ENCODE data around the gene FAM110A.

Gene FAM110A

GRCh38 chr20:813390-813789 is 20.1 kb upstream of the FAM110A start:
- Histone ChIP-seq H3K9ac (ENCODE audit: low read length in 2 of 2) (no peak overlapping the region), H3K27me3 (ENCODE audit: control insufficient read depth in 1 of 2, insufficient read depth in 2 of 2, low read length in 2 of 2) (peaks cover 5 to 13% of the 10 kb centered on the region in 2 donors), H3K27ac (ENCODE audit: low read length) (no peak overlapping the region), H3K36me3 (ENCODE audit: control insufficient read depth in 2 of 2, insufficient read depth in 2 of 2, low read length in 2 of 2) (no peaks in the 10 kb centered on the region), H3K4me1 (ENCODE audit: control insufficient read depth, insufficient read depth, low read length) (no peaks in the 10 kb centered on the region), H3K4me3 (ENCODE audit: low read length in 2 of 2) (no peak overlapping the region), H3K9me3 (ENCODE audit: control insufficient read depth in 2 of 2, low read length in 2 of 2) (no peaks in the 10 kb centered on the region)

- H3K4me3 ChIP-seq (ENCODE audit: low read length in 2 of 2): no peak overlapping the region
- H3K4me1 ChIP-seq (ENCODE audit: control insufficient read depth, insufficient read depth, low read length): no peaks in the 10 kb centered on the region
- H3K27ac ChIP-seq (ENCODE audit: low read length): no peak overlapping the region
- no peaks in the 10 kb centered on the region for H3K9me3 ChIP-seq (ENCODE audit: control insufficient read depth in 2 of 2, low read length in 2 of 2)
- H3K9ac ChIP-seq (ENCODE audit: low read length in 2 of 2): no peak overlapping the region
- peaks cover 5 to 13% of the 10 kb centered on the region in 2 donors for H3K27me3 ChIP-seq (ENCODE audit: control insufficient read depth in 1 of 2, insufficient read depth in 2 of 2, low read length in 2 of 2)
- no peaks in the 10 kb centered on the region for H3K36me3 ChIP-seq (ENCODE audit: control insufficient read depth in 2 of 2, insufficient read depth in 2 of 2, low read length in 2 of 2)
Observed at GRCh38 chr20:815226-815625, 18.3 kb upstream of the FAM110A start.

- H3K27ac ChIP-seq (ENCODE audit: low read length): no peak overlapping the region
- peaks cover 5 to 13% of the 10 kb centered on the region in 2 donors for H3K27me3 ChIP-seq (ENCODE audit: control insufficient read depth in 1 of 2, insufficient read depth in 2 of 2, low read length in 2 of 2)
- no peaks in the 10 kb centered on the region for H3K4me1 ChIP-seq (ENCODE audit: control insufficient read depth, insufficient read depth, low read length)
- no peaks in the 10 kb centered on the region for H3K9me3 ChIP-seq (ENCODE audit: control insufficient read depth in 2 of 2, low read length in 2 of 2)
- no peaks in the 10 kb centered on the region for H3K36me3 ChIP-seq (ENCODE audit: control insufficient read depth in 2 of 2, insufficient read depth in 2 of 2, low read length in 2 of 2)
- no peak overlapping the region for H3K9ac ChIP-seq (ENCODE audit: low read length in 2 of 2)
- no peak overlapping the region for H3K4me3 ChIP-seq (ENCODE audit: low read length in 2 of 2)
Observed at GRCh38 chr20:815914-816606, 17.5 kb upstream of the FAM110A start.

GRCh38 chr20:818001-818664 is 15.4 kb upstream of the FAM110A start:
- Histone ChIP-seq H3K9ac (ENCODE audit: low read length in 2 of 2) (no peak overlapping the region), H3K4me1 (ENCODE audit: control insufficient read depth, insufficient read depth, low read length) (no peaks in the 10 kb centered on the region), H3K36me3 (ENCODE audit: control insufficient read depth in 2 of 2, insufficient read depth in 2 of 2, low read length in 2 of 2) (no peaks in the 10 kb centered on the region), H3K4me3 (ENCODE audit: low read length in 2 of 2) (no peak overlapping the region), H3K27me3 (ENCODE audit: control insufficient read depth in 1 of 2, insufficient read depth in 2 of 2, low read length in 2 of 2) (peaks cover 2 to 13% of the 10 kb centered on the region in 2 donors), H3K27ac (ENCODE audit: low read length) (no peak overlapping the region), H3K9me3 (ENCODE audit: control insufficient read depth in 2 of 2, low read length in 2 of 2) (no peaks in the 10 kb centered on the region)

- no peaks in the 10 kb centered on the region for H3K36me3 ChIP-seq (ENCODE audit: control insufficient read depth in 2 of 2, insufficient read depth in 2 of 2, low read length in 2 of 2)
- H3K4me1 ChIP-seq (ENCODE audit: control insufficient read depth, insufficient read depth, low read length): no peaks in the 10 kb centered on the region
- H3K4me3 ChIP-seq (ENCODE audit: low read length in 2 of 2): no peak overlapping the region
- H3K27me3 ChIP-seq (ENCODE audit: control insufficient read depth in 1 of 2, insufficient read depth in 2 of 2, low read length in 2 of 2): peaks cover 0 to 9% of the 10 kb centered on the region in 2 donors
- H3K9me3 ChIP-seq (ENCODE audit: control insufficient read depth in 2 of 2, low read length in 2 of 2): no peaks in the 10 kb centered on the region
- H3K27ac ChIP-seq (ENCODE audit: low read length): no peak overlapping the region
- H3K9ac ChIP-seq (ENCODE audit: low read length in 2 of 2): no peak overlapping the region
Observed at GRCh38 chr20:819680-820322, 13.7 kb upstream of the FAM110A start.

- H3K36me3 ChIP-seq (ENCODE audit: control insufficient read depth in 2 of 2, insufficient read depth in 2 of 2, low read length in 2 of 2): no peaks in the 10 kb centered on the region
- peaks cover 0 to 5% of the 10 kb centered on the region in 2 donors for H3K27me3 ChIP-seq (ENCODE audit: control insufficient read depth in 1 of 2, insufficient read depth in 2 of 2, low read length in 2 of 2)
- no peaks in the 10 kb centered on the region for H3K9me3 ChIP-seq (ENCODE audit: control insufficient read depth in 2 of 2, low read length in 2 of 2)
- H3K9ac ChIP-seq (ENCODE audit: low read length in 2 of 2): no peak overlapping the region
- H3K4me3 ChIP-seq (ENCODE audit: low read length in 2 of 2): no peak overlapping the region
- no peaks in the 10 kb centered on the region for H3K4me1 ChIP-seq (ENCODE audit: control insufficient read depth, insufficient read depth, low read length)
- H3K27ac ChIP-seq (ENCODE audit: low read length): no peak overlapping the region
Observed at GRCh38 chr20:820323-820953, 13.1 kb upstream of the FAM110A start.

- no peaks in the 10 kb centered on the region for H3K4me1 ChIP-seq (ENCODE audit: control insufficient read depth, insufficient read depth, low read length)
- H3K36me3 ChIP-seq (ENCODE audit: control insufficient read depth in 2 of 2, insufficient read depth in 2 of 2, low read length in 2 of 2): no peaks in the 10 kb centered on the region
- H3K27ac ChIP-seq (ENCODE audit: low read length): no peak overlapping the region
Observed at GRCh38 chr20:821046-821730, 12.3 kb upstream of the FAM110A start.

DNA sequence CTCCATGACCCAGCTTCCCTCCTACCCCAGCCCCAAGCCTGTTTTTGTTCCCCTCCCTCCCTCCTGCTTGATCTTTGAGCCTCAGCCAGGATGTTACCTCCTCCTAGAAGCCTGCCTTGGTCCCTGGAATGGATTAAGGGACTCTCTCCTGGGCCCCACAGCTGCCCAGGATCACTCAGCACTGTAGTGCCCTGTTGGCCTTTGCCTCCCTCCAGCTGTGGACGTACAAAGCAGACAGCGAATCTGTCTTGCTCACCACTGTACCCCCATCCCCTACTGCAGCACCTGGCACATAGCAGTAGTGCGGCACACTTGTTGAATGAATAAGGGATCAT is 11.8 kb upstream of the FAM110A start:
- Histone ChIP-seq H3K36me3 (ENCODE audit: control insufficient read depth in 2 of 2, insufficient read depth in 2 of 2, low read length in 2 of 2) (no peaks in the 10 kb centered on the region), H3K4me3 (ENCODE audit: low read length in 2 of 2) (no peak overlapping the region), H3K27ac (ENCODE audit: low read length) (no peak overlapping the region), H3K4me1 (ENCODE audit: control insufficient read depth, insufficient read depth, low read length) (no peaks in the 10 kb centered on the region), H3K9me3 (ENCODE audit: control insufficient read depth in 2 of 2, low read length in 2 of 2) (no peaks in the 10 kb centered on the region), H3K27me3 (ENCODE audit: control insufficient read depth in 1 of 2, insufficient read depth in 2 of 2, low read length in 2 of 2) (no peaks in the 10 kb centered on the region), H3K9ac (ENCODE audit: low read length in 2 of 2) (no peak overlapping the region)

More at GRCh38 chr20:821046-821730, 12.3 kb upstream of the FAM110A start:
- Histone ChIP-seq H3K9me3 (ENCODE audit: control insufficient read depth in 2 of 2, low read length in 2 of 2) (no peaks in the 10 kb centered on the region), H3K9ac (ENCODE audit: low read length in 2 of 2) (no peak overlapping the region), H3K27me3 (ENCODE audit: control insufficient read depth in 1 of 2, insufficient read depth in 2 of 2, low read length in 2 of 2) (peaks cover 0 to 2% of the 10 kb centered on the region in 2 donors), H3K4me3 (ENCODE audit: low read length in 2 of 2) (no peak overlapping the region)

- H3K36me3 ChIP-seq (ENCODE audit: control insufficient read depth in 2 of 2, insufficient read depth in 2 of 2, low read length in 2 of 2): no peaks in the 10 kb centered on the region
- no peak overlapping the region for H3K9ac ChIP-seq (ENCODE audit: low read length in 2 of 2)
- no peaks in the 10 kb centered on the region for H3K9me3 ChIP-seq (ENCODE audit: control insufficient read depth in 2 of 2, low read length in 2 of 2)
- no peaks in the 10 kb centered on the region for H3K4me1 ChIP-seq (ENCODE audit: control insufficient read depth, insufficient read depth, low read length)
- no peaks in the 10 kb centered on the region for H3K27me3 ChIP-seq (ENCODE audit: control insufficient read depth in 1 of 2, insufficient read depth in 2 of 2, low read length in 2 of 2)
- no peak overlapping the region for H3K27ac ChIP-seq (ENCODE audit: low read length)
- no peak overlapping the region for H3K4me3 ChIP-seq (ENCODE audit: low read length in 2 of 2)
Observed at GRCh38 chr20:822651-823573, 10.6 kb upstream of the FAM110A start.

DNA sequence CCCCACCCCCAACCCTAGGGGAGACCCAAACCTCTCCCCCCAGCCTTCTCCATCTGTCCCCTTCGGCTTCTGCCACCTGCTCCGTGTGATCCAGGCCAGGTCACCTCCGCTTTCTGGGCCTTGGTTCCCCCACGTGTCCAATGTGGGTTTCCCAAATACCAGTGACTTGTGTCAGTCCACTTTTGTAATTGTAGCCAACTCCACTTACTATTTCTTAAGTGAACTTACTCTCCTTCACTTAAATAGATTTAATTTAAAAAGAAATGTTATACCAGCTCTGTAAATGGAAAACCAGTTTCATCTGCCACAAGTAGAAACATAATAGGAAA is 10.0 kb upstream of the FAM110A start:
- no peak overlapping the region for H3K4me3 ChIP-seq (ENCODE audit: low read length in 2 of 2)
- H3K36me3 ChIP-seq (ENCODE audit: control insufficient read depth in 2 of 2, insufficient read depth in 2 of 2, low read length in 2 of 2): no peaks in the 10 kb centered on the region
- H3K9ac ChIP-seq (ENCODE audit: low read length in 2 of 2): no peak overlapping the region
- no peak overlapping the region for H3K27ac ChIP-seq (ENCODE audit: low read length)
- no peaks in the 10 kb centered on the region for H3K4me1 ChIP-seq (ENCODE audit: control insufficient read depth, insufficient read depth, low read length)
- no peaks in the 10 kb centered on the region for H3K9me3 ChIP-seq (ENCODE audit: control insufficient read depth in 2 of 2, low read length in 2 of 2)
- no peaks in the 10 kb centered on the region for H3K27me3 ChIP-seq (ENCODE audit: control insufficient read depth in 1 of 2, insufficient read depth in 2 of 2, low read length in 2 of 2)
